SH-SY5Y (cell line): Measurements from ENCODE around the gene SLC39A11.

Experiments used
- GATA2 ChIP-seq: IDR thresholded peaks from 2 replicates; pipeline ENCODE4 v1.6.1; 2011; ENCODE audit warnings: mild to moderate bottlenecking, low read depth, low read length
- GATA3 ChIP-seq: IDR thresholded peaks from 2 replicates; pipeline ENCODE4 v1.6.1; 2011; ENCODE audit warnings: low read depth, mild to moderate bottlenecking, low read length, moderate library complexity

The SLC39A11 gene

GRCh38 chr17:72730077-72730476, 362.4 kb downstream of the SLC39A11 start:
- TF ChIP-seq GATA3: no peak
- no peak for TF ChIP-seq GATA2

- no peak for TF ChIP-seq GATA3
- TF ChIP-seq GATA2: no peak
Observed at GRCh38 chr17:72726936-72727335, 365.6 kb downstream of the SLC39A11 start.

- TF ChIP-seq GATA2: no peak
- TF ChIP-seq GATA3: no peak
Observed at GRCh38 chr17:72725433-72726068, 366.9 kb downstream of the SLC39A11 start.

GRCh38 chr17:72724267-72724666, 368.2 kb downstream of the SLC39A11 start:
- no peak for TF ChIP-seq GATA2
- no peak for TF ChIP-seq GATA3

GRCh38 chr17:72723711-72724110, 368.8 kb downstream of the SLC39A11 start:
- TF ChIP-seq GATA2 (no peak), GATA3 (no peak)

GRCh38 chr17:72720494-72720825, 372.0 kb downstream of the SLC39A11 start:
- TF ChIP-seq GATA2: no peak
- TF ChIP-seq GATA3: no peak

- TF ChIP-seq GATA3: no peak
- no peak for TF ChIP-seq GATA2
Observed at GRCh38 chr17:72719578-72720493, 372.7 kb downstream of the SLC39A11 start.

GRCh38 chr17:72719206-72719577, 373.3 kb downstream of the SLC39A11 start:
- no peak for TF ChIP-seq GATA3
- TF ChIP-seq GATA2: no peak

GRCh38 chr17:72717676-72718075, 374.8 kb downstream of the SLC39A11 start:
- no peak for TF ChIP-seq GATA3
- TF ChIP-seq GATA2: no peak

- TF ChIP-seq GATA2 (no peak), GATA3 (no peak)
Observed at GRCh38 chr17:72717276-72717675, 375.2 kb downstream of the SLC39A11 start.

- TF ChIP-seq GATA2 (no peak), GATA3 (no peak)
Observed at GRCh38 chr17:72715906-72716572, 376.4 kb downstream of the SLC39A11 start.

GRCh38 chr17:72714357-72714966, 378.0 kb downstream of the SLC39A11 start:
- TF ChIP-seq GATA2: no peak
- TF ChIP-seq GATA3: no peak

- TF ChIP-seq GATA2: no peak
- TF ChIP-seq GATA3: no peak
Observed at GRCh38 chr17:72713701-72714100, 378.8 kb downstream of the SLC39A11 start.
